AG09319 (cell line): ENCODE measurements around the gene YTHDF2.
"Not testable (repeated sequence)": the region's sequence is repeated elsewhere in the genome, so short reads cannot be mapped to it uniquely, and the experiment has no call there.

Source experiments
- DNase-seq: peaks from one replicate; pipeline ENCODE4 v3.0.0-alpha.2; 2010; ENCODE audit warnings: low read depth; ENCODE audit errors: extremely low read depth
- CTCF ChIP-seq: IDR thresholded peaks from 2 replicates; pipeline ENCODE4 v1.5.1; 2011; ENCODE audit warnings: low read depth, mild to moderate bottlenecking, inconsistent platforms, low read length, moderate library complexity

The YTHDF2 gene

GRCh38 chr1:28750330-28750729 lies 13.6 kb downstream of the YTHDF2 start:
- no peak for TF ChIP-seq CTCF
- no peak for DNase-seq

DNA sequence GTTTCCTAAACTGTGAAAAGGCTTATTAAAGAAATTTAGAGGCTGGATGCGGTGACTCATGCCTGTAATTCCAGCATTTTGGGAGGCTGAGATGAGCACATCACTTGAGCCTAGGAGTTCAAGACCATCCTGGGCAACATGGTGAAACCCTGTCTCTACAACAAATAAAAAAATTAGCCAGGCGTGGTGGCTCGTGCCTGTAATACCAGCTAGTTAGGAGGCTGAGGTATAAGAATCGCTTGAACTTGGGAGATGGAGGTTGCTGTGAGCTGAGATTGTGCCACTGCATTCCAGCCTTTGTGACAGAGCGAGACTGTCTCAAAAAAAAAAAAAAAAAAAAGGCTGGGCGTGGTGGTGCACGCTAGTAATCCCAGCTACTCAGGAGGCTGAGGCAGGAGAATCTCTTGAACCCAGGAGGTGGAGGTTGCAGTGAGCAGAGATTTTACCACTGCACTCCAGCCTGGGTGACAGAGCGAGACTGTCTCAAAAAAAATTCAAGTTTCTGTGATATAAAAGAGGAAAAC lies 14.1 kb downstream of the YTHDF2 start:
- not testable (repeated sequence) for DNase-seq

- no peak for DNase-seq
- TF ChIP-seq CTCF, result no peak
Measured at GRCh38 chr1:28751315-28752060, 14.7 kb downstream of the YTHDF2 start.

GRCh38 chr1:28755701-28756100 lies 19.0 kb downstream of the YTHDF2 start:
- no peak for TF ChIP-seq CTCF
- no peak for DNase-seq

- no peak for DNase-seq
- peak; percentile 12 for TF ChIP-seq CTCF
Measured at GRCh38 chr1:28756846-28757245, 20.1 kb downstream of the YTHDF2 start.

GRCh38 chr1:28758420-28758819 lies 21.7 kb downstream of the YTHDF2 start:
- TF ChIP-seq CTCF, result no peak

DNA sequence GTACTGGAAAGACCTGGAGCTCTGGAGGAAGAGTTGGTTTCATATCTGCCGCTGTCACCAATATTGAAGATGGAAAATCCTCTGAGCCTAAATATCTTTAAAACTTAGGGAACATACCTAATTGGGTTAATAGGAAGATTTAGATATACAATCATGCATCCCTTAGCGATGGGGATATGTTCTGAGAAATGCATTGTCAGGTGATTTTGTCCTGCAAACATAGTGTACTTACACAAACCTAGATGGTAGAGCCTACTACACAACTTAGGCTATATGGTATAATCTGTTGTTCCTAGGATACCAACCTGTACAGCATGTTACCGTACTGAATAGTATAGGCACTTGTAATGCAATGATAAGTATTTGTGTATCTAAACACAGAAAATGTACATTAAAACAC lies 22.5 kb downstream of the YTHDF2 start:
- no peak for DNase-seq
- TF ChIP-seq CTCF, result no peak

More at GRCh38 chr1:28758420-28758819, 21.7 kb downstream of the YTHDF2 start:
- DNase-seq, result no peak

GRCh38 chr1:28761189-28761588 lies 24.4 kb downstream of the YTHDF2 start:
- TF ChIP-seq CTCF, result no peak
- no peak for DNase-seq
